AG04450 (cell line): ENCODE measurements around the gene TTC3. TPM values are rescaled to one million over a fixed set of nuclear protein-coding genes. Genes with fewer than 3 reads are reported as not detected.

Experiments
- CTCF ChIA-PET: fragments of 300-600, 350-600 bp; formaldehyde crosslinking; extraction: SDS; loops from one replicate; lab custom pipeline; 2022; ENCODE audit warnings: antibody characterized with exemption, inconsistent platforms; lab: Charles Lee
- POLR2A ChIA-PET: fragments of 350-600 bp; formaldehyde crosslinking; extraction: SDS; loops from one replicate; lab custom pipeline; 2021; ENCODE audit warnings: antibody characterized with exemption, inconsistent platforms; lab: Yijun Ruan, JAX
- DNase-seq: peaks from one replicate; pipeline ENCODE4 v3.0.0-alpha.2; 2011; ENCODE audit warnings: low read depth, low spot score
- H3K27ac ChIP-seq: one replicate; pipeline ENCODE4 v1.5.1; 2012; ENCODE audit warnings: low read depth, low read length, control low read depth
- H3K27me3 ChIP-seq: one replicate; pipeline ENCODE4 v1.6.0; 2012; ENCODE audit warnings: low read length; ENCODE audit not compliant: control insufficient read depth, insufficient read depth
- H3K4me3 ChIP-seq: 2 replicates; pipeline ENCODE4 v1.5.1; 2011; ENCODE audit warnings: mild to moderate bottlenecking, low read depth, low read length, control low read depth
- H3K9me3 ChIP-seq: 2 replicates; pipeline ENCODE4 v1.5.1; 2012; ENCODE audit warnings: low read length; ENCODE audit not compliant: control insufficient read depth, insufficient read depth
- polyA plus RNA-seq: library from polyadenylated mRNA; depleted of rRNA; stranded (reverse); fragments of >200 nt; gene quantifications from 2 replicates; pipeline ENCODE4 v1.2.3, GENCODE V29; 2011
- TF ChIP-seq, protein P1 (sequence below): IDR thresholded peaks from 2 replicates; pipeline ENCODE4 v1.5.1; 2011; ENCODE audit warnings: low read depth, low read length, control low read depth, inconsistent platforms

The TTC3 gene
- polyA plus RNA-seq, 1 experiment, result 224 TPM

DNA sequence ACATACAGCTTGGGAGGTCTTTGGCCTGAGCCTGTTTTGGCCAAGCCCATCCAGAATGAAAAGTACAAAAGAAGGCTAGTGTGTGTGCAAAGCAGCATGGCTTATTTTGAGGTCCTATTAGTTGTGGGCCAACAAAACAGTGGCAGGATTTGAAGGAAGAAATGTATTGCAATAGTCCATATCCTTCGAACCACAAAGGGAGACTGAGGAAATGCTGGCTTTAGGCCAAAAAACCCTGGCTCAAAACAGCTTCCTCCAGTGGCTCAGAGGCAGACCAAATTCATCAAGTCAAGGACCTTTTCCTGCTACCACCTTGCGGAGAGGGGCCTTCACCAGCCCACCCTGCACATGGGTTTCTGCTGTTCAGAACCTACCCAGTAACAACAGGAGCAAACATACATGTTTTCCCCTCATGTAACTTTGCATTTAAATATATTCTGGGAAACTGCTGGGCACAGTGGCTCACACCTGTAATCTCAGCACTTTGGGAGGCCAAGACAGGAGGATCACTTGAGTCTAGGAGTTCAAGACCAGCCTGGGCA lies 150.8 kb downstream of the TTC3 start:
- ChIA-PET POLR2A (no interaction called here), CTCF (no interaction called here)
- no peak overlapping the region for H3K27ac ChIP-seq
- H3K9me3 ChIP-seq, result peaks cover 2% of the 10 kb centered on the region
- TF ChIP-seq, protein P1, sequence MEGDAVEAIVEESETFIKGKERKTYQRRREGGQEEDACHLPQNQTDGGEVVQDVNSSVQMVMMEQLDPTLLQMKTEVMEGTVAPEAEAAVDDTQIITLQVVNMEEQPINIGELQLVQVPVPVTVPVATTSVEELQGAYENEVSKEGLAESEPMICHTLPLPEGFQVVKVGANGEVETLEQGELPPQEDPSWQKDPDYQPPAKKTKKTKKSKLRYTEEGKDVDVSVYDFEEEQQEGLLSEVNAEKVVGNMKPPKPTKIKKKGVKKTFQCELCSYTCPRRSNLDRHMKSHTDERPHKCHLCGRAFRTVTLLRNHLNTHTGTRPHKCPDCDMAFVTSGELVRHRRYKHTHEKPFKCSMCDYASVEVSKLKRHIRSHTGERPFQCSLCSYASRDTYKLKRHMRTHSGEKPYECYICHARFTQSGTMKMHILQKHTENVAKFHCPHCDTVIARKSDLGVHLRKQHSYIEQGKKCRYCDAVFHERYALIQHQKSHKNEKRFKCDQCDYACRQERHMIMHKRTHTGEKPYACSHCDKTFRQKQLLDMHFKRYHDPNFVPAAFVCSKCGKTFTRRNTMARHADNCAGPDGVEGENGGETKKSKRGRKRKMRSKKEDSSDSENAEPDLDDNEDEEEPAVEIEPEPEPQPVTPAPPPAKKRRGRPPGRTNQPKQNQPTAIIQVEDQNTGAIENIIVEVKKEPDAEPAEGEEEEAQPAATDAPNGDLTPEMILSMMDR, result no peak
- no peaks in the 10 kb centered on the region for H3K27me3 ChIP-seq
- no peak overlapping the region for H3K4me3 ChIP-seq
- no peak for DNase-seq

- Histone ChIP-seq H3K9me3 (peaks cover 2% of the 10 kb centered on the region), H3K27me3 (no peaks in the 10 kb centered on the region), H3K27ac (no peak overlapping the region), H3K4me3 (no peak overlapping the region)
- DNase-seq, result no peak
- ChIA-PET CTCF (no interaction called here), POLR2A (no interaction called here)
- TF ChIP-seq, protein P1, result no peak
Measured at GRCh38 chr21:37224861-37225839, 152.1 kb downstream of the TTC3 start.

- Histone ChIP-seq H3K27ac (no peak overlapping the region), H3K27me3 (no peaks in the 10 kb centered on the region), H3K4me3 (no peak overlapping the region), H3K9me3 (peaks cover 2% of the 10 kb centered on the region)
- CTCF ChIA-PET, result no interaction called here
- TF ChIP-seq, protein P1, result no peak
- POLR2A ChIA-PET, result no interaction called here
- no peak for DNase-seq
Measured at GRCh38 chr21:37226041-37226920, 153.2 kb downstream of the TTC3 start.

DNA sequence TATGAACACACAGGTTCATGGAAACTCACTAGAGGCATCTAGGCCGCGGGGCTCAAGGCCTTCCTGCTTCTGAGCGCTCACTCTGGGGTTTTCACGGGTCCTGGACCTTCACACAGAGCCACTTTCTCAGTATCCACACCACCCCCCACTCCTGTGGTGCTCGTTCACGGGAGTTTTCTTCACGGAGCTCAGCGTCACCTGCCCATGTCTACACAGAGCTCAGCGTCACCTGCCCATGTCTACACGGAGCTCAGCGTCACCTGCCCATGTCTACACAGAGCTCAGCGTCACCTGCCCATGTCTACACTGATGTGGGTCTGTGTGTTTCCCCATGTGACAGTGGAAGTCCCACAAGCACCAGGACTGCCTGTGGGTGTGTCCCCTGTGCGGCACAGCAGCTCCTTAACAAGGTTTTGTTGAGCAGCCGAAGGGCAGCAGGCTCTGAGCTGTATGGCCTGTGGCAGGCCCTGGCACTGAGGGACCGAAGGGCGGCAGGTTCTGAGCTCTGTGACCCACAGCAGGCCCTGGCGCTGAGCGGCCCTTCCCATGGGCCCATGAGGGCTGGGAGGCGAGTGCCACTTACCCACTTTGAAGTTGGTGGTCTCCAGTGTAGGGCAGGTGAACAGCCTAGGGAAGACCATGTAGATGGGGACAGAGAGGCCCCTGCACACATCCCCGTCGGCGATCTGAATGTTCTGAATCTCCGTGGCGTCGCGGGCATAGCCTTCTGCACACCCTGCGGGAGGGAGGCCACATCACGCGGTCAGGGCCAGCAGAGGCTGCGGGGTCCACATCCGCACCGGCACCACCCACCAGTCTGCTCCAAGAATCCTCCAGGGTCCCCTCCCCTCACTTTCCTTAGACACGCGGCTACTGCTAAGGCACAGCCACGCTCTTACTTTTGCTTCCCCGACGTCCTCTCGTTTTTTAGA lies 154.3 kb downstream of the TTC3 start:
- POLR2A ChIA-PET, result no interaction called here
- H3K9me3 ChIP-seq, result no peaks in the 10 kb centered on the region; the same call in 1 of the 2 replicates
- no peaks in the 10 kb centered on the region for H3K27me3 ChIP-seq
- TF ChIP-seq, protein P1, result no peak
- no peak for DNase-seq
- CTCF ChIA-PET, result interaction anchor here (0.6 kb wide), 1 partner anchor 143 kb away, joined by 5 read pairs; no protein-coding TSS in a partner anchor
- no peak overlapping the region for H3K4me3 ChIP-seq
- H3K27ac ChIP-seq, result no peak overlapping the region
